ENCODE measurements around the gene NR1I3. TPM values are rescaled to one million over a fixed set of nuclear protein-coding genes. Genes with fewer than 3 reads are reported as not detected.

NR1I3 gene
- total RNA-seq, 2 experiments from 2014 or later, result not detected

DNA sequence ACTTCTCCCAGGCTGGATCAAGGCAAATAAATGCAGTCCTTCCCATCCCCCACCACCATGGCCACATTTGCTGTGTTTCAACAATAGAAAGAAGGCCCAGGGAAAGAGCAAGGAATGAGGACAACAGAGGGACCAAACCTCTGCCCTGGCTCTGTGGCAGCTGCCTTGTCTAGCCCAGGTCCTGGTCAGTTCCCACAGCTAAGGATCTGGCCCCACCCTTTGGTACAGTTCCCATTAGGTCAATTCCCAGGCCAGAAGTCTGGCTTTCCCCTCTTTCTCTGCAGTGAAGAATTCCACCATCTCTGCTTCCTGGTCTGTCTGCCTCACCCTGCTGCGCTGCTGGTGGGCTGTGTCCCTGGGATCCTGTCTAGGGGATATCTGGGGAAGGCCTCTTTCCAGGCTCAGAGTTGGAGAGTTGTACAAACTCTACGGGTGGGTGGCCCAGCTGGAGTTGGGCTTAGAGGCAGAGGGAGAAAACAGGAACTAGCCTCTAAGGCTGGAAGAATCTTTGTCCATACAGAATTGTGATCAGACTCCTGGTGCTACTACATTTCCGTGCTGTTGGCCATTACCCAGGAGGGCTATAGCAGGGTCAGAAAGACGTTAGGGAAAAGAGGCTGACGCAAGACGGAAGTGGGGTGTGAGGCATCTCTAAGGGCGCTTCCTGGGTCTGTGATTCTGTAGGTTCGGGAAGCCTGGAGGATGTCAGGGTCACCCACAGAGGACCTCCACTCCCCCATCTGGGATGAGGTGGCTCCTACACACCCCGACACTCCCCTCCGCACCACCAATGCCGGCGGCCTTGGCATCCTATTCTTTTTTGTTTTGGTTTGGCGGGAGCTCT lies 36.8 kb downstream of the NR1I3 start:
- H3K27me3 Mint-ChIP-seq, result no peaks in the 10 kb centered on the region
- peaks cover 23% of the 10 kb centered on the region for H3K36me3 Mint-ChIP-seq (ENCODE audit: low read depth)
- DNase-seq (no peak), ATAC-seq (no peak)
- intact Hi-C loops (cut with DNase I, micrococcal nuclease), result loop anchor here in 1 of 2 experiments (5.0 kb wide), 1 partner anchor 106 kb away; the partner anchor contains the start of gene MPZ
- peaks cover 46% of the 10 kb centered on the region for H3K4me1 Mint-ChIP-seq
- peak overlapping the region; percentile 92 for H3K4me3 Mint-ChIP-seq
- no peaks in the 10 kb centered on the region for H3K9me3 Mint-ChIP-seq (ENCODE audit: low read depth)
- peak overlapping the region; percentile 95 for H3K27ac Mint-ChIP-seq
- ChIA-PET POLR2A (interaction anchor here (0.7 to 2.3 kb wide), 6 partner anchors 15 to 189 kb away, joined by 3 to 16 read pairs (median 4); partner anchors contain the start of genes PPOX and TOMM40L), CTCF (interaction anchor here (0.6 to 7.2 kb wide), 12 partner anchors 9 to 185 kb away, joined by 3 to 89 read pairs (median 4); partner anchors contain the start of genes APOA2, ARHGAP30, PPOX and TOMM40L)

DNA sequence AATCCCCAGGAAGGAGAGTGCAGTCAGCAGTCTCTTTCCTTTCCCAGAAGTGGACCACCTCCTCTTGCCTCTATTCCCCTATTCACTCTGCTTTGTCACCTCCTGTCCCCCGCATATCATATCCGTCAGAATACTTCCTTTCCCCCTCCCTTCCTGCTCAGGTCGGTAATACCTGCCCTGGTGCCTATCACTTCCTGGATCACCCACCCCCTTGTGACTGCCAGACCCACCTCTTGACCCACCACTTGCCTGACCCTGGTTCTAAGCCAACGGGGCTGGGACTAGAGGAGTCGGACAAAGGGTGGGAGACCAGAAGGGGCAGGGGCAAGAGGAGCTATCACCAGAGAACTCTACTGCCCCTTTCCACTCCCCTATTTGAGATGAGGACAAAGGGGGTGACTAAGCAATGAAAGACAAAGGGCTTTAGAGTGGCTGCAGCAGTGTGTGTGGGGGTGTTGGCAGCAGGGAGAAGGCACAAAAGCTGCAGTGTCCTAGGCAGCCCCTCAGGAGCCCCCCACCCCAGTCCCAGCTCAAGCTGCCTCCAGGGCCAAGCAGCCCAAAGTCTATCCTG lies 37.5 kb downstream of the NR1I3 start:
- Mint-ChIP-seq H3K9me3 (ENCODE audit: low read depth) (no peaks in the 10 kb centered on the region), H3K27me3 (no peaks in the 10 kb centered on the region), H3K4me1 (peaks cover 43% of the 10 kb centered on the region), H3K36me3 (ENCODE audit: low read depth) (peaks cover 21% of the 10 kb centered on the region), H3K4me3 (peak overlapping the region; percentile 41), H3K27ac (peak overlapping the region; percentile 95)
- POLR2A ChIA-PET, result interaction anchor here (1.0 kb wide), 1 partner anchor 14 kb away, joined by 3 read pairs; no protein-coding TSS in a partner anchor
- intact Hi-C loops (cut with DNase I, micrococcal nuclease), result loop anchor here in 1 of 2 experiments (5.0 kb wide), 1 partner anchor 107 kb away; the partner anchor contains the start of gene MPZ
- CTCF ChIA-PET, result interaction anchor here (1.0 to 7.2 kb wide), 3 partner anchors 8 to 131 kb away, joined by 3 to 89 read pairs (median 27); partner anchors contain the start of genes APOA2, ARHGAP30 and TOMM40L
- DNase-seq (no peak), ATAC-seq (no peak)

DNA sequence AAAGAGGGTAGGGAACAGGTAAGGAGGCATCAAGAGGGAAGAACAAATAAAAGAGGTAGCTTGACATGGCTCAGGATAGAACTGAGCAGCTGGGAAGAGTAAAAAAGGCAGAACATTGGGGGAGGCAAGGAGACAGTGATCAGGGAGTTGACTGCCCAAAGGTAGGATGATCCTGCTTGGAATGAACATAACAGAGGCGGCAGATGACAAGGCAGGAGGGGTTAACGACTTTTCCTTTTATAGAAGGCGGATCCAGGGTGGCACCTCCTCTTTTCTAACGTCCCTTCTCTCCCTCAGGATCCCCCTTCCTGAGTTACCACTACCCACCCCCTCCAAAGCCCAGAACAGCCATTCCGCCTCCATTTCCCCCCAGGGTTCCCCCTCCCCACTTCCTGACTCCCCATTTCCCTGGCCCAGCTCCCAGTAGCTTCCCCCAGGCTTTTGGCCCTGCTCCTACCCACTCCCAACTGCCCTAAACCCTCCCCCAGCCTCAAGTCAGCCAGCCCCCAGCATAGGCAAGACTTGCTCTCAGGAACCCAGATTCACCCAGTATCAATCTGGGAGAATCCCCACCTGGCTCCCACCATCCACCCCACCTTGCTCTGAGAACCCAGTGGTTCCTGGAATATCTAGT lies 38.4 kb downstream of the NR1I3 start:
- POLR2A ChIA-PET, result no interaction called here
- CTCF ChIA-PET, result interaction anchor here (1.3 kb wide), 1 partner anchor 26 kb away, joined by 6 read pairs; the partner anchor contains the start of gene TOMM40L
- intact Hi-C loops (cut with DNase I, micrococcal nuclease), result loop anchor here in 1 of 2 experiments (5.0 kb wide), 1 partner anchor 108 kb away; the partner anchor contains the start of gene MPZ
- Mint-ChIP-seq H3K27ac (peak overlapping the region; percentile 95), H3K9me3 (ENCODE audit: low read depth) (no peaks in the 10 kb centered on the region), H3K36me3 (ENCODE audit: low read depth) (peaks cover 14% of the 10 kb centered on the region), H3K27me3 (no peaks in the 10 kb centered on the region), H3K4me1 (peaks cover 44% of the 10 kb centered on the region), H3K4me3 (peak overlapping the region; percentile 41)
- DNase-seq, result no peak
- ATAC-seq, result no peak

DNA sequence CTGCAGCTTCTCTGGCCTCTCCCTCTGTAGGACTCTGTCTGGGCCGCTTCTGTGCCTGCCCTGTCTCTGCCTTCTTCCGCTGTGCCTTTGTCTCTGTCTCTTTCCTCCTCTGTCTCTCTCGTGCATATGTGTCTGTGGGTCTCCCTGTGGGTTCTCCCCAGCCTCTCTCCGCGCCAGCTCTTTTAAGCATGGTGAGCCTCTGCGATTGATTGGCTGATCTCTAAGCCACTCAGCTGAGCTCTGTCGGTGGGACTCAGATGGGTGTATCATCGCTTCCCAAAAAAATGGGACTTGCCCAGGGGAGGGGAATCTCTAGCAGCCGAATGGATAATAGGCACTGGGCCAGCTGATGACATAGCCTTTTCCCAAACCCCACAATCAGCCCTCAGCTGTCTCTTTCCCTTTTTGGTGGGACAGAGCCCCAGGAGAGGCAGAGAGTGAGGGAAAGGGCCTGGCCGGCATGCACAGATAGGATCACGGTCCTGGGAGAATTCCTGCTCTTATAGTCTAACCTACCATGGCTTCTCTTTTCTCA lies 39.0 kb downstream of the NR1I3 start, which contains the start of gene ADAMTS4:
ADAMTS4 (minus strand) TSS at position 158 of the 535 bp plus-strand sequence. CDS start 427 bp downstream, outside the sequence.
- Mint-ChIP-seq H3K4me1 (peaks cover 39% of the 10 kb centered on the region), H3K9me3 (ENCODE audit: low read depth) (no peaks in the 10 kb centered on the region), H3K4me3 (no peak within 1 kb of the TSS), H3K27ac (peak within 1 kb of the TSS; percentile 95), H3K36me3 (ENCODE audit: low read depth) (peaks cover 7% of the 10 kb centered on the region), H3K27me3 (no peaks in the 10 kb centered on the region)
- ATAC-seq (no peak), DNase-seq (no peak)
- ChIA-PET POLR2A (no interaction called here), CTCF (interaction anchor here (1.0 to 1.3 kb wide), 2 partner anchors 26 to 33 kb away, joined by 3 to 6 read pairs; partner anchors contain the start of genes PPOX and TOMM40L)
- intact Hi-C loops (cut with DNase I, micrococcal nuclease), result no loop called here

DNA sequence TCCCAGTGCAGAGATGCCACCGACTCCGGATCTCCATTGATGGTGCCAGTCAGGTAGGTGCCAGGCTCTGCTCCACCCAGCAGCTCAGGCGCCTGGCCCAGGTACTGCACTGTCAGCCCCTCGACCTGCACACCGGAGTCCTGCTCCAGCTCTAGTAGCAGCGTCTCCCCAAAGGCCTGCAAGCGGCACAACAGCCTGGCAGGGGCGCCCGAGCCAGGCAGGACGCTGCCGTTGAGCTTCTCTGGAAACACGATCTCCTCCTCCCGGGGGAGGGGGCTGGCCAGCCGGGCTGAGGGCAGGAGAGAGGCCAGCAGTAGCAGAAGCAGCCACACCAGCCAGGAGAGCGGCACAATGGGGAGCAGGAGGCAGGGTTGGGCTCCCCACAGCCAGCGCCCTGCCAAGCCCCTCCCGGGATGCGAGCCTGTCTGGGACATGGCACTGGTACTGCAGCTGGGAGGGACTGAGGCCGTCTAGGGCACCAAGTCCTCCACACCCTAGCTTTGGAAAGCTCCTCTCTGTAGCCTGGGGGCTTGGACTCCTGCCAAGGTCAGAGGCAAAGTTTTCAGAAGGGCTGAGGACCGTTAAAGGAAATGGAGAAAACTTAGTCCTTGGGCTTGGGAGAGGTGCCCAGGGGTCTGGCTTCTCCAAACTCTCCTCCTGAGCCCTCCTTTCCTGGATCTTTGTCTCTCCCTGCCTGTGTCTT lies 39.7 kb downstream of the NR1I3 start:
- Mint-ChIP-seq H3K4me1 (peaks cover 33% of the 10 kb centered on the region), H3K27ac (no peak overlapping the region), H3K4me3 (no peak overlapping the region), H3K36me3 (ENCODE audit: low read depth) (peaks cover 1% of the 10 kb centered on the region), H3K9me3 (ENCODE audit: low read depth) (no peaks in the 10 kb centered on the region), H3K27me3 (no peaks in the 10 kb centered on the region)
- POLR2A ChIA-PET, result no interaction called here
- intact Hi-C loops (cut with DNase I, micrococcal nuclease), result no loop called here
- ATAC-seq (no peak), DNase-seq (no peak)
- CTCF ChIA-PET, result interaction anchor here (1.0 to 1.3 kb wide), 2 partner anchors 27 to 32 kb away, joined by 3 to 6 read pairs; partner anchors contain the start of genes PPOX and TOMM40L

DNA sequence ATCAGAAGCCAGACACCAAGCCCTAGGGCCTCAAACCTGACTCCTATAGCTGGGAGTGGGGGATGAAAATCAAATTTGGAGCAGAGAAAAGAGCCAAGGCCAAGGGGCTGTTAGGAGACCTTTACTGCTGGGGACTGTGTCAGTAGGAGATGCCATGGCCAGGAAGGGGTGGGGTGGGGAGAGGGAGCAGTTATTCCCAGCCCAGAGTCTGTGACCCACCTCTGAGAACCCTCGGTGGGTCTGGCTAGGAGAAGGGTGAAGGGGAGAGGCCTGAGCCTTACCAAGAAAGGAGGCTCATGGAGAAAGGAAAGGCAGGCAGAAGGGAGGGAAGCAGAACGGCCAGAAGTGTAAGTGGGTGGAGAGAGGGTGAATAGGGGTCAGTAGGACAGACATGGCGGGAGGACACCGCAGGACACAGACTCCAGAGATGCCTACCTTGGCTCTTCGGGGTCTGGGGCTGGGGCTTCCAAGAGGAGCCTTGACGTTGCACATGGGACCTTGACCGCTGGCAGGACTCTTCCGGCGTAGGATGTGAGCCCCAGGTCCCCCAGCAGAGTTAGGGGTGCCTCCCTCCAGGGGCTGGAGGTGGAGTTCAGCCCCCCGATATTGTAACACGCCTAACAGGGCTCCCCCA lies 40.3 kb downstream of the NR1I3 start:
- POLR2A ChIA-PET, result no interaction called here
- Mint-ChIP-seq H3K36me3 (ENCODE audit: low read depth) (no peaks in the 10 kb centered on the region), H3K27ac (no peak overlapping the region), H3K4me1 (peaks cover 31% of the 10 kb centered on the region), H3K9me3 (ENCODE audit: low read depth) (no peaks in the 10 kb centered on the region), H3K4me3 (no peak overlapping the region), H3K27me3 (no peaks in the 10 kb centered on the region)
- CTCF ChIA-PET, result interaction anchor here (1.0 kb wide), 1 partner anchor 31 kb away, joined by 3 read pairs; the partner anchor contains the start of gene PPOX
- DNase-seq, result no peak
- no peak for ATAC-seq
- intact Hi-C loops (cut with DNase I, micrococcal nuclease), result no loop called here

DNA sequence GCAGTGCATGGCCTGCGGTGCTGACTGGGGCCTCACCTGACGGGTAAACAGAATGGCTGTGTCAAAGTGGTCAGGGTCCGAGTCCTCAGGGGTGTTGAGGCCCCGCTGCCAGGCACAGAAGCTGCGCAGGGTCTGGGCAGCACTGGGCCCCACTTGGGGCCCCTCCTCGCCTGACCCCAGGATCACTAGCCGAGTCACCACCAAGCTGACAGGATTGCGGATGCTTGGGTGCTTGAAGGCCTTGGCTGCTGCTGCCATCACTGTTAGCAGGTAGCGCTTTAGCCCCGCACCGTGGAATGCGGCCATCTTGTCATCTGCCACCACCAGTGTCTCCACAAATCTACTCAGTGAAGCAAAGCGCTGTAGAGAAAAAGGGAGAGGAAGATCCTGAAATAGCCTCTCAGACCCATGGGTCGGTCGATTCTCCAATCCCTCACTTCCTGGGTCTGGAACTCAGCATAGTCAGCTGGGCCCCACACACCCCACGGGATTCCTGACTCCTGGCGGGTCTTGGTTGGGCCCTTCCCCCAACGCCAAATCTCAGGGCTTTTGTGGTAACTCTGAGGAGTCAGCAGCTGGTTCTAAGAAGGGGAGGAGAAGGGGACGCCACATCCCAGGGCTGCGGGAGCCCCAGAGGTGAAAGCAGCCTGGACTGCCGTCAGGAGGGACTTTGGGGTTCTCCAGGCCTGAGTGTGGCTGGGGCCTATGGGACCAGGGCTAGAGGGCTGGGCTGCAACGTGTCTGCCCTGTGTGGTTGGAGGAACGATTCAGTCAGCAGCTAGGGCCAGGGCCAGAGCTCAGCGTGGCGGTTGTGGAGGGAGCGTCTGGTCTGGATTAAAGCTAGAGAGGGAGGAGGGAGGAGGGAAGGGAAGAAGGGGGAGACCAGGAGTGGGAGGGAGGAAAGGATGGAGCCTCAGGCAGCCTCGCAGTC lies 41.2 kb downstream of the NR1I3 start:
- H3K9me3 Mint-ChIP-seq (ENCODE audit: low read depth), result no peaks in the 10 kb centered on the region
- no peaks in the 10 kb centered on the region for H3K27me3 Mint-ChIP-seq
- POLR2A ChIA-PET, result no interaction called here
- no peak overlapping the region for H3K27ac Mint-ChIP-seq
- intact Hi-C loops (cut with DNase I, micrococcal nuclease), result no loop called here
- DNase-seq (no peak), ATAC-seq (no peak)
- H3K4me1 Mint-ChIP-seq, result peaks cover 35% of the 10 kb centered on the region
- CTCF ChIA-PET, result interaction anchor here (0.6 to 3.0 kb wide), 3 partner anchors 15 to 54 kb away, joined by 3 to 11 read pairs (median 3); no protein-coding TSS in a partner anchor
- no peak overlapping the region for H3K4me3 Mint-ChIP-seq
- H3K36me3 Mint-ChIP-seq (ENCODE audit: low read depth), result no peaks in the 10 kb centered on the region

DNA sequence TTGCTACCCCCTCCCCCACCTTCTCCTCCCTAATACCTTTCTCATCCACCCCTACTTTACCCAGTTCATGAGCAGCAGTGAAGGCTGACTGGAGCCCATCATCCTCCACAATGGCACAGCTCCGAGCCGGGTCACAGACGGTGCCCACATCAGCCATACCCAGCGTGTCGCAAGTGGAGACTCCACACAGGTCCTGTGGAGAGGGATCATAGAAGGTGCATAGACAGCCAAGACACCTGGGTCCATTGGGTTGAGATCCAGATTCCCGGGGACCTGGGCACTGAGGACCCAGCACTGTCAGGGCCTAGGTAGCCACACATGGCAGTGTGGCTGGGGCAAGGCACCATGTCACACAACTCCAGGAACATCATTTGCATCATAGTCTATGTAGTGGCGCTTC lies 41.9 kb downstream of the NR1I3 start:
- H3K4me1 Mint-ChIP-seq, result peaks cover 29% of the 10 kb centered on the region
- intact Hi-C loops (cut with DNase I, micrococcal nuclease), result no loop called here

DNA sequence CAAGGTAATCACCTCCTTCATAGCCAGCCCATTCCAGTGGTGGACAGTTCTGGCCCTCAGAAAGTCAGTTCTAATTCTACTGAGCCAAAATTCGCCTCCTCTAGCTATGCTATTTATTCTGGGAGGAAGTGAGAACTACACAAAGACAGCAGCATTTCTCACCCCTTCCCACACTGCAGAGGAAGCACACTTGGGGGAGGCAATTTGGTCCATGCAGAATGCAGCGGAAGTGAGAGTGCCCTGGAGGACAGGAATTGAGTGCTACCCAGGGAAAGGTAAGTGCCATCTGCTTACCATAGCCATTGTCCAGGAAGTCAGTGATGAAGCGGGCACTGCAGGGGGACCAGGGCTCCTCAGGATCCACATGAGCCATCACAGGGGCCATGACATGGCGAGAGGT lies 42.8 kb downstream of the NR1I3 start:
- H3K36me3 Mint-ChIP-seq (ENCODE audit: low read depth), result no peaks in the 10 kb centered on the region
- H3K27me3 Mint-ChIP-seq, result no peaks in the 10 kb centered on the region
- POLR2A ChIA-PET, result no interaction called here
- H3K27ac Mint-ChIP-seq, result no peak overlapping the region
- ATAC-seq (no peak), DNase-seq (no peak)
- CTCF ChIA-PET, result interaction anchor here (0.6 to 3.0 kb wide), 2 partner anchors 13 to 41 kb away, joined by 3 to 11 read pairs; no protein-coding TSS in a partner anchor
- intact Hi-C loops (cut with DNase I, micrococcal nuclease), result no loop called here
- no peaks in the 10 kb centered on the region for H3K9me3 Mint-ChIP-seq (ENCODE audit: low read depth)
- H3K4me1 Mint-ChIP-seq, result peaks cover 19% of the 10 kb centered on the region
- no peak overlapping the region for H3K4me3 Mint-ChIP-seq

More for the DNA sequence above, 41.9 kb downstream of the NR1I3 start:
- Mint-ChIP-seq H3K4me3 (no peak overlapping the region), H3K27ac (no peak overlapping the region), H3K9me3 (ENCODE audit: low read depth) (no peaks in the 10 kb centered on the region), H3K36me3 (ENCODE audit: low read depth) (no peaks in the 10 kb centered on the region), H3K27me3 (no peaks in the 10 kb centered on the region)
- ChIA-PET CTCF (interaction anchor here (3.0 kb wide), 1 partner anchor 14 kb away, joined by 11 read pairs; no protein-coding TSS in a partner anchor), POLR2A (no interaction called here)
- no peak for DNase-seq
- no peak for ATAC-seq

Data from activated CD4-positive, alpha-beta T cell treated with anti-CD3 and anti-CD28 coated beads for 36 hours (primary cell).